Peyer's patch (tissue), 4 donors: ENCODE data around the gene CTTNBP2NL. TPM values are rescaled to one million over a fixed set of nuclear protein-coding genes. Genes with fewer than 3 reads are reported as not detected.
"Not testable (repeated sequence)": the region's sequence is repeated elsewhere in the genome, so short reads cannot be mapped to it uniquely, and the experiment has no call there.

ENCODE experiments used
- DNase-seq, 3 donors: peaks; one replicate each; pipeline ENCODE4 v3.0.0-alpha.2; 2017 to 2019
- H3K27ac ChIP-seq, 4 donors: fragments of 200-600 bp; sonication (generic); one replicate each; pipeline ENCODE4 v1.5.1; 2016 to 2019
- H3K27me3 ChIP-seq, 2 donors: fragments of 200-600 bp; sonication (generic); one replicate each; pipeline ENCODE4 v1.5.1; 2019
- H3K36me3 ChIP-seq, 3 donors: fragments of 200-600 bp; sonication (generic); one replicate each; pipeline ENCODE4 v1.5.1; 2016 to 2019
- H3K4me1 ChIP-seq, 4 donors: fragments of 200-600 bp; sonication (generic); one replicate each; pipeline ENCODE4 v1.5.1; 2016 to 2019
- H3K4me3 ChIP-seq, 4 donors: fragments of 200-600 bp; sonication (generic); 1 replicate in 3 of 4; 2 replicates in 1 of 4; pipeline ENCODE4 v1.5.1; 2016 to 2019; ENCODE audit warnings: mild to moderate bottlenecking in 1 of 4
- H3K9me3 ChIP-seq, 4 donors: fragments of 200-600 bp; sonication (generic); one replicate each; pipeline ENCODE4 v1.5.1; 2016 to 2019; ENCODE audit warnings: mild to moderate bottlenecking in 1 of 4
- CTCF ChIP-seq, 6 experiments: fragments of 450-650 bp in 4 of 6; fragments of 200-600 bp in 2 of 6; sonication (generic) in 1 of 6; IDR thresholded peaks; one replicate each; pipeline ENCODE4 v1.5.1; 2017 to 2019; ENCODE audit warnings: antibody characterized with exemption in 6 of 6, mild to moderate bottlenecking in 3 of 6, moderate library complexity in 1 of 6
- POLR2A ChIP-seq, 2 donors: fragments of 450-650 bp; IDR thresholded peaks; one replicate each; pipeline ENCODE4 v1.5.1; 2017; ENCODE audit warnings: antibody characterized with exemption in 2 of 2, mild to moderate bottlenecking in 2 of 2, moderate library complexity in 2 of 2
- total RNA-seq, 4 donors: library from RNA; depleted of rRNA; stranded (reverse); fragments of >200 nt; gene quantifications; one replicate each; pipeline ENCODE4 v1.1.0, GENCODE V29; 2016

The CTTNBP2NL gene
- total RNA-seq, 4 donors from 2014 or later = 28.4 to 81.7 (median 59.1) TPM

GRCh38 chr1:112445596-112445995 is 49.6 kb downstream of the CTTNBP2NL start:
- Histone ChIP-seq H3K4me3 (no peak overlapping the region), H3K36me3 (peaks cover 0 to 3% (median 0%) of the 10 kb centered on the region in 3 donors), H3K4me1 (no peaks in the 10 kb centered on the region), H3K27me3 (no peaks in the 10 kb centered on the region), H3K9me3 (no peaks in the 10 kb centered on the region), H3K27ac (no peak overlapping the region)
- DNase-seq = no peak
- TF ChIP-seq CTCF (IDR thresholded peaks at IDR 0.05) = no peak
- no peak for TF ChIP-seq POLR2A (IDR thresholded peaks at IDR 0.05)

DNA sequence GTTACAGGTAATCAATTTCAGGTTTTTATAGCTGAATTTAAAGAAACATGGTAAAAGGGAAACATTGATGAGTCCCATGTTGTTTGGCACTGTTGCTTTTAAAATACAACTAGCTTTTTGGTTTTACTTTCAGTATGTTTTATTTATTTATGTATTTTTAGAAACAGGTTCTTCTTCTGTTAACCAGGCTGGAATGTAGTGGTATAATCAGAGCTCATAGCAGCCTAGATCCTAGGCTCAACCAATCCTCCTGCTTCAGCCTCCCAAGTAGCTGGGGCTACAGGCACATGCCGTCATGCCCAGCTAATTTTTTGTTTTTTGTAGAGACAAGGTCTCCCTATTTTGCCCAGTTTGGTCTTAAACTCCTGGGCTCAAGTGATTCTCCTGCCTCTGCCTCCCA is 50.4 kb downstream of the CTTNBP2NL start:
- no peaks in the 10 kb centered on the region for H3K4me1 ChIP-seq
- no peak overlapping the region for H3K4me3 ChIP-seq
- DNase-seq = no peak
- H3K9me3 ChIP-seq = no peaks in the 10 kb centered on the region
- H3K27me3 ChIP-seq = no peaks in the 10 kb centered on the region
- TF ChIP-seq POLR2A (IDR thresholded peaks at IDR 0.05) (no peak), CTCF (IDR thresholded peaks at IDR 0.05) (no peak)
- H3K27ac ChIP-seq = no peak overlapping the region
- peaks cover 0 to 3% (median 0%) of the 10 kb centered on the region in 3 donors for H3K36me3 ChIP-seq

- H3K4me3 ChIP-seq = no peak overlapping the region
- no peak for DNase-seq
- H3K36me3 ChIP-seq = peaks cover 0 to 3% (median 0%) of the 10 kb centered on the region in 3 donors
- H3K4me1 ChIP-seq = no peaks in the 10 kb centered on the region
- no peaks in the 10 kb centered on the region for H3K27me3 ChIP-seq
- TF ChIP-seq CTCF (IDR thresholded peaks at IDR 0.05) = no peak
- TF ChIP-seq POLR2A (IDR thresholded peaks at IDR 0.05) = no peak
- H3K27ac ChIP-seq = no peak overlapping the region
- H3K9me3 ChIP-seq = no peaks in the 10 kb centered on the region
Observed at GRCh38 chr1:112448904-112449629, 53.1 kb downstream of the CTTNBP2NL start.

DNA sequence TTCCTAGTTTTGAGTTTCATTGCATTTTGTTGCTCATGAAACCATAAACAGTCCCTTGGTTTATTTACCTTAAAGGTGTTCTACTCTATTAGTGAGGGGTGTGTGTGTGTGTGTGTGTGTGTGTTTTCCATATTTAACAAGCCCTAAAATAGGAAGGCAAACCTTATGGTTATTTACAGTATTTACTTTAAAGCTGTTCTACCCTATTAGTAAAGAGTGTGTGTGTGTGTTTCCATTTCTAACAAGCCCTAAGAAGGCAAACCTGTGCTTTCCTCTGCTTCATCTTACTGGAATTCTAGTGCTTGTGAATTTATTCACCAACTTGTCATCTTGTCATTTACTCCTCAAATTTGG is 53.6 kb downstream of the CTTNBP2NL start:
- Histone ChIP-seq H3K9me3 (no peaks in the 10 kb centered on the region), H3K4me1 (no peaks in the 10 kb centered on the region), H3K36me3 (peaks cover 0 to 7% (median 0%) of the 10 kb centered on the region in 3 donors), H3K27me3 (no peaks in the 10 kb centered on the region), H3K27ac (no peak overlapping the region), H3K4me3 (no peak overlapping the region)
- no peak for DNase-seq
- TF ChIP-seq POLR2A (IDR thresholded peaks at IDR 0.05) (no peak), CTCF (IDR thresholded peaks at IDR 0.05) (no peak)

DNA sequence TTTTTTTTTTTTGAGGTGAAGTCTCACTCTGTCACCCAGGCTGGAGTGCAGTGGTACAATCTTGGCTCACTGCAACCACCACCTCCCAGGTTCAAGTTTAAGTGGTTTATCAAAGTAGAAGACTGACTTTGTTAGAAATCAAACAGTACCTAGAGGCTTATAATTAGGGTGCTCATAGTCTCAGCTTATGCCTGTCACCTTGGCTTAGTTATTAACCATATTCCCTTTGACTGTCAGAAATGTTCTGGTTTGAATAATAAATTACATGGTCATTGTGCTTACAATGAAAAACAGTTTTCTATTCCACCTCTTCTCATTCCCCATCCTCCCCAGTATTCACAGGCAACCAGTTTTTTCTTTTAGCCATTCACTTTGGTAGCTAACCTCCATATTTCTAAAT is 54.8 kb downstream of the CTTNBP2NL start:
- peaks cover 0 to 19% (median 0%) of the 10 kb centered on the region in 3 donors for H3K36me3 ChIP-seq
- no peak for DNase-seq
- H3K4me1 ChIP-seq = no peaks in the 10 kb centered on the region
- H3K9me3 ChIP-seq = no peaks in the 10 kb centered on the region
- TF ChIP-seq POLR2A (IDR thresholded peaks at IDR 0.05) (no peak), CTCF (IDR thresholded peaks at IDR 0.05) (no peak)
- H3K27me3 ChIP-seq = no peaks in the 10 kb centered on the region
- H3K4me3 ChIP-seq = no peak overlapping the region
- no peak overlapping the region for H3K27ac ChIP-seq

- not testable (repeated sequence) for H3K4me3 ChIP-seq, H3K27ac ChIP-seq, H3K4me1 ChIP-seq, H3K9me3 ChIP-seq, H3K27me3 ChIP-seq, DNase-seq
- peaks cover 0 to 24% (median 0%) of the 10 kb centered on the region in 3 donors for H3K36me3 ChIP-seq
Observed at GRCh38 chr1:112451301-112451700, 55.3 kb downstream of the CTTNBP2NL start.
